Glutamatergic neuron (in vitro differentiated cells): ENCODE measurements around the gene SRGN. TPM values are rescaled to one million over a fixed set of nuclear protein-coding genes. Genes with fewer than 3 reads are reported as not detected.
"Not testable (repeated sequence)": the region's sequence is repeated elsewhere in the genome, so short reads cannot be mapped to it uniquely, and the experiment has no call there.

Source experiments
- DNase-seq: peaks from one replicate; pipeline ENCODE4 v3.0.0; 2022
- H3K27ac Mint-ChIP-seq: one replicate; pipeline ENCODE4 v1.8.0; 2020; ENCODE audit warnings: mild to moderate bottlenecking, mixed read lengths, inconsistent platforms; ENCODE audit not compliant: unreplicated experiment
- H3K27me3 Mint-ChIP-seq: one replicate; pipeline ENCODE4 v1.8.0; 2020; ENCODE audit warnings: mild to moderate bottlenecking, moderate library complexity, mixed read lengths, inconsistent platforms; ENCODE audit not compliant: unreplicated experiment
- H3K36me3 Mint-ChIP-seq: one replicate; pipeline ENCODE4 v1.8.0; 2020; ENCODE audit warnings: mild to moderate bottlenecking, mixed read lengths, inconsistent platforms; ENCODE audit not compliant: unreplicated experiment
- H3K4me1 Mint-ChIP-seq: one replicate; pipeline ENCODE4 v1.8.0; 2020; ENCODE audit warnings: mild to moderate bottlenecking, low read depth, mixed read lengths, inconsistent platforms; ENCODE audit not compliant: unreplicated experiment
- H3K4me3 Mint-ChIP-seq: one replicate; pipeline ENCODE4 v1.8.0; 2020; ENCODE audit warnings: mild to moderate bottlenecking, mixed read lengths, inconsistent platforms; ENCODE audit not compliant: unreplicated experiment
- H3K9me3 Mint-ChIP-seq: one replicate; pipeline ENCODE4 v1.8.0; 2020; ENCODE audit warnings: mild to moderate bottlenecking, moderate library complexity, mixed read lengths, inconsistent platforms; ENCODE audit not compliant: unreplicated experiment
- CTCF ChIP-seq: fragments of 200-600 bp; sonication (generic); IDR thresholded peaks from one replicate; pipeline ENCODE4 v1.5.0; 2021; ENCODE audit not compliant: partially characterized antibody, unreplicated experiment
- total RNA-seq: library from RNA; stranded (reverse); fragmentation: NEBNext Ultra II Directional; extraction: Animal tissue kit (Norgen Biotek cat#: 25700); gene quantifications from one replicate; pipeline ENCODE4 v1.2.1, GENCODE V29; 2021; ENCODE audit not compliant: unreplicated experiment

The SRGN gene
- total RNA-seq, 1 donor from 2014 or later = not detected

GRCh38 chr10:69125554-69125953 lies 37.7 kb downstream of the SRGN start:
- peaks cover 4% of the 10 kb centered on the region for H3K27me3 Mint-ChIP-seq
- no peaks in the 10 kb centered on the region for H3K36me3 Mint-ChIP-seq
- H3K27ac Mint-ChIP-seq = no peak overlapping the region
- no peak for TF ChIP-seq CTCF
- no peak for DNase-seq
- peaks cover 4% of the 10 kb centered on the region for H3K4me1 Mint-ChIP-seq
- H3K9me3 Mint-ChIP-seq = peaks cover 10% of the 10 kb centered on the region
- peak overlapping the region; percentile 96 for H3K4me3 Mint-ChIP-seq

- Mint-ChIP-seq H3K27me3 (no peaks in the 10 kb centered on the region), H3K27ac (no peak overlapping the region), H3K4me1 (peaks cover 2% of the 10 kb centered on the region), H3K4me3 (no peak overlapping the region), H3K9me3 (no peaks in the 10 kb centered on the region), H3K36me3 (no peaks in the 10 kb centered on the region)
- DNase-seq = no peak
- TF ChIP-seq CTCF = no peak
These were observed 42.3 kb downstream of the SRGN start for GRCh38 chr10:69130251-69130650.

- no peak overlapping the region for H3K27ac Mint-ChIP-seq
- TF ChIP-seq CTCF = no peak
- no peaks in the 10 kb centered on the region for H3K4me1 Mint-ChIP-seq
- H3K4me3 Mint-ChIP-seq = no peak overlapping the region
- no peak for DNase-seq
- H3K36me3 Mint-ChIP-seq = peaks cover 4% of the 10 kb centered on the region
- H3K27me3 Mint-ChIP-seq = no peaks in the 10 kb centered on the region
- no peaks in the 10 kb centered on the region for H3K9me3 Mint-ChIP-seq
These were observed 52.1 kb downstream of the SRGN start for GRCh38 chr10:69139961-69140360.

GRCh38 chr10:69141304-69141703 lies 53.4 kb downstream of the SRGN start:
- TF ChIP-seq CTCF = no peak
- no peak for DNase-seq
- Mint-ChIP-seq H3K4me1 (no peaks in the 10 kb centered on the region), H3K9me3 (no peaks in the 10 kb centered on the region), H3K27ac (no peak overlapping the region), H3K36me3 (no peaks in the 10 kb centered on the region), H3K4me3 (no peak overlapping the region), H3K27me3 (no peaks in the 10 kb centered on the region)

GRCh38 chr10:69142074-69142473 lies 54.2 kb downstream of the SRGN start:
- H3K4me1 Mint-ChIP-seq, H3K4me3 Mint-ChIP-seq, H3K9me3 Mint-ChIP-seq, H3K36me3 Mint-ChIP-seq, H3K27me3 Mint-ChIP-seq, H3K27ac Mint-ChIP-seq, DNase-seq: not testable (repeated sequence)

- H3K4me1 Mint-ChIP-seq = peaks cover 2% of the 10 kb centered on the region
- no peaks in the 10 kb centered on the region for H3K9me3 Mint-ChIP-seq
- no peaks in the 10 kb centered on the region for H3K27me3 Mint-ChIP-seq
- no peak overlapping the region for H3K27ac Mint-ChIP-seq
- DNase-seq = no peak
- no peak for TF ChIP-seq CTCF
- H3K36me3 Mint-ChIP-seq = no peaks in the 10 kb centered on the region
- H3K4me3 Mint-ChIP-seq = no peak overlapping the region
These were observed 55.1 kb downstream of the SRGN start for GRCh38 chr10:69142983-69143382.
